Mesothelial cell of epicardium (in vitro differentiated cells): ENCODE data around the gene LENG8. TPM values are rescaled to one million over a fixed set of nuclear protein-coding genes. Genes with fewer than 3 reads are reported as not detected.

Experiments
- DNase-seq, 2 experiments: peaks; one replicate each; pipeline ENCODE4 v3.0.0; 2021; ENCODE audit warnings: low spot score in 2 of 2; ENCODE audit not compliant: unreplicated experiment in 2 of 2
- H3K27ac Mint-ChIP-seq: 2 replicates; pipeline ENCODE4 v1.8.0; 2021; ENCODE audit warnings: mixed read lengths
- H3K27me3 Mint-ChIP-seq: 2 replicates; pipeline ENCODE4 v1.8.0; 2021; ENCODE audit warnings: low read depth, mixed read lengths
- H3K36me3 Mint-ChIP-seq: 2 replicates; pipeline ENCODE4 v1.8.0; 2021; ENCODE audit warnings: mixed read lengths
- H3K4me1 Mint-ChIP-seq: 2 replicates; pipeline ENCODE4 v1.8.0; 2021; ENCODE audit warnings: mixed read lengths
- H3K4me3 Mint-ChIP-seq: 2 replicates; pipeline ENCODE4 v1.8.0; 2021; ENCODE audit warnings: mild to moderate bottlenecking, moderate library complexity, mixed read lengths
- H3K9me3 Mint-ChIP-seq: 2 replicates; pipeline ENCODE4 v1.8.0; 2021; ENCODE audit warnings: mixed read lengths
- CTCF ChIP-seq: fragments of 200-600 bp; sonication (generic); IDR thresholded peaks from one replicate; pipeline ENCODE4 v1.5.0; 2021; ENCODE audit warnings: antibody characterized with exemption; ENCODE audit not compliant: unreplicated experiment
- total RNA-seq: library from RNA; stranded (reverse); gene quantifications from 3 replicates; pipeline ENCODE4 v1.2.1, GENCODE V29; 2021

The LENG8 gene
- total RNA-seq, 1 donor from 2014 or later: 312 TPM

DNA sequence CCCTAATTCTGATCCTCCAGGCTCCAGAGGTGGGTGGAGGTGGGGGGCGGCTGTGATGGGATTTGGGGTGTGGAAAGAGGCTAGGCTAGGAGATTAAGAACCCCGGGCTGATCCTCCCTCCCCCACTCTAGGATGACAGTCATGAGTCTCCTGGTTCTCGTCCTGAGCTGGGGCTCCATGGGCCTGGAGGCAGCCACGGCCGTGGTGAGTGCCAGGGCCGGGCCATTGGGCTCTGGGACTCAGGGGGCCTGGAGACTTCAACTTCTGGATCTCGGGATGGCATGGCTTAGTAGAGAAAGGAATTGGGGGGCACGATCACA, 19.9 kb upstream of the LENG8 start:
- no peak for DNase-seq
- peak overlapping the region; percentile 16 for H3K27ac Mint-ChIP-seq
- peaks cover 47% of the 10 kb centered on the region for H3K27me3 Mint-ChIP-seq
- TF ChIP-seq CTCF: no peak
- H3K4me3 Mint-ChIP-seq: peak overlapping the region; percentile 48
- H3K4me1 Mint-ChIP-seq: peaks cover 24% of the 10 kb centered on the region
- no peaks in the 10 kb centered on the region for H3K9me3 Mint-ChIP-seq
- H3K36me3 Mint-ChIP-seq: no peaks in the 10 kb centered on the region

DNA sequence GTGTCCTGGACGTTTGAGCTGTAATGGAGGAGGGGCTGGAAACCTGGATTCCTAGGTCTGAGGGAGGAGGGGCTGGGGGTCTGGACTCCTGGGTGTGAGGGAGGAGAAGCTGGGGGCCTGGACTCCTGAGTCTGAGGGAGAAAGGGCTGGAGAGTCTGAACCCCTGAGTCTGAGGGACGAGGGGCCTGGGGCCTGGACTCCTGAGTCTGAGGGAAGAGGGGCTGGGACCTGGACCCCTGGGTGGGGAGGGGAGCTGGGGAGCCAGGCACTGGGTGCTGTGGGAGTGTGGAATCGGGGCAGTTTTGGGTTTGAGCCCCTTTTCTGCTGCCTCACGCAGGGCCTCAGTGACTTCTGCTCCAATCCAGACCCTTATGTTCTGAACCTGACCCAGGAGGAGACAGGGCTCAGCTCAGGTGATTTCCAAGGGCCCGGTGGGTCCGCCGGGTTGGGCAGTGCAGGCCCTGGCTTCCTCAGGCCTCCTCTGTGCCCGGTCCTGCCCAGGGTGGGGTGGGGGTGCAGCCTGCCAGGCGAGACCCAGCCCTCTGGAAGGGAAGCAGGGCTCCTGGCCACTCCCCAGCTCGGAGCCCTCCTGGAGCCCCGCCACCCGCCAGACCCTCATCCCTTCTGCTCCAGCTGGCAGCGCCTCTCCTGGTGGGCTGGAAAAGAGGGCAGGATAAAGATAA, 19.3 kb upstream of the LENG8 start:
- Mint-ChIP-seq H3K36me3 (no peaks in the 10 kb centered on the region), H3K4me1 (peaks cover 24% of the 10 kb centered on the region), H3K4me3 (peak overlapping the region; percentile 51), H3K27me3 (peaks cover 42% of the 10 kb centered on the region), H3K27ac (peak overlapping the region; percentile 16), H3K9me3 (no peaks in the 10 kb centered on the region)
- DNase-seq: no peak
- TF ChIP-seq CTCF: no peak

DNA sequence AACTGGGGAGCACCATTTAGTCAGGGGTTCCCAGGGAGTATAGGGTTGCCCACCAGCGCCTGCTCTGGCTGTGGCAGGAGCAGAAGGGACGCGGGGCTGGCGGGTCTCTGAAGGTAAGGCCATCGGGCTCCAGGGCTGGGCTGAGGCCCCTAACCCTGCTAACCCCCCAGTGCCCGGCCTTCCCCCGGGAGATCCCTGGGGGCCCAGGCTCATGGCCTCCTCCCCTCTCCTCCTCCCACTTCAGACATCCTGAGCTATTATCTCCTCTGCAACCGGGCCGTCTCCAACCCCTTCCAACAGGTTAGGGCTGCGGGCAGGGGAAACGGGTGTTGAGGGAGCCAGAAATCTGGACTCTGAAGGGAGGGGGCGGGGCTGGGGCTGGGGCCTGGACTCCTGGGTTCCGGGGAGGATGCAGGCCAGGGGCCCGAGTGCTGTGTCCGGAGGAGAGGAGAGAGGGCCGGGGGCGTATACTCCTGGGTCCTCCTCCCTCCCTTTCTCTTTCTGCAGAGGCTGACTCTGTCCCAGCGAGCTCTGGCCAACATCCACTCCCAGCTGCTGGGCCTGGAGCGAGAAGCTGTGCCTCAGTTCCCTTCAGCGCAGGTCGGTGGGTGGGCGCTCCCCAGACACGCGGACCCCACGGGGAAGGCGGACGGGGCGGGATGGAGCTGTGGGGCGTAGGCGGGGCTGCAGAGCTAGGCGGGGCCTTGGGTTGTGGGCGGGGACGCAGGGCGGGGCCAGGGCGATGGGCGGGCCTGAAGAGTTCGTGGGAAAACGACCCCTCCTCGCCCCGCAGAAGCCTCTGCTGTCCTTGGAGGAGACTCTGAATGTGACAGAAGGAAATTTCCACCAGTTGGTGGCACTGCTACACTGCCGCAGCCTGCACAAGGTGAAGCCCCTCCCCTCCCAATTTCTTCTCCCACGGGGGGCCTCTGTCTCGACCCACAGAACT, 18.4 kb upstream of the LENG8 start:
- no peak for TF ChIP-seq CTCF
- peaks cover 24% of the 10 kb centered on the region for H3K4me1 Mint-ChIP-seq
- H3K36me3 Mint-ChIP-seq: peaks cover 2% of the 10 kb centered on the region
- H3K9me3 Mint-ChIP-seq: no peaks in the 10 kb centered on the region
- peak overlapping the region; percentile 64 for H3K4me3 Mint-ChIP-seq
- peaks cover 33% of the 10 kb centered on the region for H3K27me3 Mint-ChIP-seq
- peak overlapping the region; percentile 78 for H3K27ac Mint-ChIP-seq
- peak; percentile 64 to 82 for DNase-seq

DNA sequence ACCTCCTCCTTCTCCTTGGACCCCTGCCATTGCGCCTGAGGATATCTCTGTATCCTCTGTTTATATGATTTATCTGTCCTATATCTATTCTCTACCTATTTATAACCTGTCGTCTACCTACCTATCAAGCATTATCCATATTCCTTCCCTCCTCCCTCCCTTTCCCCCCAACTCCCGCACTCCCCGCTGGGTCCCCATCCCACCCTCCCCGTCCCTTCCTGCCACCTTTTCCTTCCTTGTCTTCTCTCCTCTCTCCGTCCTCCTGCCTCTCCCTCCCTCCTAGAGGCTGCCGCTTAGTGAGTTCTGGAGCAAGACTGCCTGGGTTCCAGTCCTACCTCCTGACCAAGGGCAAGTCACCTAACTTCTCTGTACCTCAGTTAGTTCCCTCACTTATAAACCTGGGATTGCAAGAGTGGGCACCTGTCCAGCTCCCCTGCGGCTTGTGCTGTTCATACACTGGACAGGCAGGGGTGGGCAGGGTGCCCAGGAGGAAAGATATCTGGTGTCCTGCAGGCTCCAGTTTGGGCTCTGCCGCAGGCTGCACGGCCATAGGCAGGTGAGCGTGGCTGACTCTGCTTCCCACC, 17.7 kb upstream of the LENG8 start:
- H3K4me3 Mint-ChIP-seq: peak overlapping the region; percentile 64
- H3K27me3 Mint-ChIP-seq: peaks cover 25% of the 10 kb centered on the region
- H3K36me3 Mint-ChIP-seq: peaks cover 2% of the 10 kb centered on the region
- TF ChIP-seq CTCF: no peak
- peak overlapping the region; percentile 78 for H3K27ac Mint-ChIP-seq
- H3K4me1 Mint-ChIP-seq: peaks cover 27% of the 10 kb centered on the region
- no peak for DNase-seq
- H3K9me3 Mint-ChIP-seq: no peaks in the 10 kb centered on the region

DNA sequence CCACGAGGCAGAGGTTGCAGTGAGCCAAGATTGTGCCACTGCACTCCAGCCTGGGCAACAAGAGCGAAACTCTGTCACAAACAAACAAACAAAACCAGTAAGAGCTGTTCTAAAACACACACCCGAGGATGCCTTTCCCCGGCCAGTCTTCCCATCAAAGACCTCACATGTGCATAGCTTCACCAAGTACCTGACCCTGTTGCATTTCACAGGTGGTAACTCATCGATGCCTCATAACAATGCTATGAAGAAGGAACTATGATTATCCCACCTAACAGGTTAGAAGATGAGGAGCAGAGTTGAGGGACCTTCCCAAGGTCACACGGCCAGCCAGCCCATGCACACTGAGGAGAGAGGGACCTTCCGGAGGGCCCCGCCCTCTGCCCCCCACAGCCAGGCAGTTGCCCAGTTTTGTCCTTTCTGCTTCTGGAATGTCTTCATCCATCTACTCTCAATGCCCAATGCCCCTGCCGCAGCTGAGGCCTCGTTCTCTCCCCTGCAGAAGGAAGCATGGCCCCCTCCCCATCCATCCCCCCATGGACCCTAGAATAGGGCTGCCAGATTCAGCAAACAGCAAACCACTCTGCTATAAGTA, 16.8 kb upstream of the LENG8 start:
- TF ChIP-seq CTCF: no peak
- Mint-ChIP-seq H3K4me3 (no peak overlapping the region), H3K36me3 (peaks cover 5% of the 10 kb centered on the region), H3K27me3 (peaks cover 19% of the 10 kb centered on the region), H3K9me3 (no peaks in the 10 kb centered on the region), H3K4me1 (peaks cover 28% of the 10 kb centered on the region), H3K27ac (no peak overlapping the region)
- DNase-seq: no peak
